ENCODE data around the gene ADAMTS20. TPM values are rescaled to one million over a fixed set of nuclear protein-coding genes. Genes with fewer than 3 reads are reported as not detected.
"Not testable (repeated sequence)": the region's sequence is repeated elsewhere in the genome, so short reads cannot be mapped to it uniquely, and the experiment has no call there.

ADAMTS20 gene
- total and polyA plus RNA-seq, 5 donors: not detected

- H3K4me3 ChIP-seq (ENCODE audit: low read length); ATAC-seq; H3K9me3 ChIP-seq (ENCODE audit: control insufficient read depth, low read length); DNase-seq; H3K27ac ChIP-seq (ENCODE audit: low read length); H3K27me3 ChIP-seq (ENCODE audit: control insufficient read depth, insufficient read depth); H3K4me1 ChIP-seq (ENCODE audit: control insufficient read depth, insufficient read depth, low read length); intact Hi-C loops (cut with DNase I): not testable (repeated sequence)
- 93% methylated on average over 10 of the region's 10 CpGs for WGBS
Observed at GRCh38 chr12:43360001-43360400, 192.0 kb downstream of the ADAMTS20 start.

DNA sequence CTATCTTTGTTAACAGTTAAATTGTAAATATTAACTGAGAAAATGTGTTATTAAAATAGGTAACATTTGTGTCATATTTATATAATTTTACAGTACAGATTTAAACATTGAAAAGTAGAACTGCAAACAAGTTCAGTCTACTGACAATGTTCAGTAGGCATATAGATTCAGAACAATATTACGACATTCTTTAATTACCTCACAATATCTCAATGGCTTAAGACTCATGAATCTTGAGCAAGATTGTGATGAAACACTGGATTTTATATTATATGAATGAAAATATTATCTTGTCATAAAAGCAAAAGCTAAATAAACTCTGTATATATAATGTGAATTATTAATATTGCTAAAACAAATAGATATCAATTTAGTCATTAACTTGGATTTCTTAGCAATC, 194.9 kb downstream of the ADAMTS20 start:
- Histone ChIP-seq H3K4me1 (ENCODE audit: control insufficient read depth, insufficient read depth, low read length) (no peaks in the 10 kb centered on the region), H3K27me3 (ENCODE audit: control insufficient read depth, insufficient read depth) (no peaks in the 10 kb centered on the region), H3K27ac (ENCODE audit: low read length) (no peak overlapping the region), H3K4me3 (ENCODE audit: low read length) (no peak overlapping the region), H3K9me3 (ENCODE audit: control insufficient read depth, low read length) (no peaks in the 10 kb centered on the region)
- DNase-seq (no peak), ATAC-seq (no peak)
- 96% methylated on average over 1 of the region's 1 CpG for WGBS
- intact Hi-C loops (cut with DNase I): no loop called here

DNA sequence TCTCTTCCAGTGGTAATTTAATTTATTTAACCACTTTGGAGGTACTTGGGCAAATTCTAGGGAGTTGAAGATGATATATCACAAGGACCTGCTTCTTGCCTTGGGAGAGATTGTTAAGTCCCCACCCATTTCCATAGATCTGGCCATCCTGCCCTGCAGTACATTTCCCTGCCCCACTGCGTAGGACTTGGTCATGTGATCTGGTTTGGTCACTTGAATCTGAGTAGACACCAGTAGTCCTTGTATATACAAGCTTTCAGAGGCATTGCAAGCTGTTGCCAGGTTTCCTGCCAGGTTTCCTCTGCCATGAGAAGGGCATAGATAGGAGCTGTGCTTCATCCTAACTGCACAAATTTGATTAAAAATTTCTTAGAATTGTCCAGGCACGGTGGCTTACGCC, 200.0 kb downstream of the ADAMTS20 start:
- WGBS: 77% methylated on average over 3 of the region's 3 CpGs
- Histone ChIP-seq H3K9me3 (ENCODE audit: control insufficient read depth, low read length) (no peaks in the 10 kb centered on the region), H3K4me3 (ENCODE audit: low read length) (no peak overlapping the region), H3K27ac (ENCODE audit: low read length) (no peak overlapping the region), H3K4me1 (ENCODE audit: control insufficient read depth, insufficient read depth, low read length) (no peaks in the 10 kb centered on the region), H3K27me3 (ENCODE audit: control insufficient read depth, insufficient read depth) (no peaks in the 10 kb centered on the region)
- intact Hi-C loops (cut with DNase I): no loop called here
- ATAC-seq: no peak
- no peak for DNase-seq

DNA sequence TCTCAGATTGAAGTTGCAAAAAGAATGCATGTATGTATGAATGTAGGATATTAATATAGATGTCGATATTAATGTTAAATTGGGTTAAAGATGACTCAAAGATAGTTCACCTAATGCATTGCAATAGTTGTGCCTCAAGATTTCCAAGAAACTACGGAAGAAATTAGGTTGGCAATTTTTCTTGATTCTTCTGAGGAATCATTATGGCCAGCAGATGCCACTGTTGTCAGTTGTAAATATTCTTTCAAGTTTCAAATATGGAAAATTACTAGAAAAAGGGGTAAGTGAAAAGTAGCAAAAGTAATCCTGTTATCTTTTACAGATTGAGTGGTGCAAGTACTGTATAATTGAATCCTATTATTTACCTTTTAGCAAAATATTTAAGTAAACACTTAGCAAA, 202.1 kb downstream of the ADAMTS20 start:
- DNase-seq: no peak
- WGBS: 61% methylated on average over 2 of the region's 2 CpGs
- ATAC-seq: no peak

GRCh38 chr12:43348221-43348620, 203.8 kb downstream of the ADAMTS20 start:
- H3K4me3 ChIP-seq (ENCODE audit: low read length): no peak overlapping the region
- no peaks in the 10 kb centered on the region for H3K4me1 ChIP-seq (ENCODE audit: control insufficient read depth, insufficient read depth, low read length)
- DNase-seq: no peak
- H3K27ac ChIP-seq (ENCODE audit: low read length): no peak overlapping the region
- no peak for ATAC-seq
- 75% methylated on average over 3 of the region's 3 CpGs for WGBS
- no peaks in the 10 kb centered on the region for H3K9me3 ChIP-seq (ENCODE audit: control insufficient read depth, low read length)
- H3K27me3 ChIP-seq (ENCODE audit: control insufficient read depth, insufficient read depth): no peaks in the 10 kb centered on the region
- intact Hi-C loops (cut with DNase I): no loop called here

More for the DNA sequence above, 202.1 kb downstream of the ADAMTS20 start:
- H3K9me3 ChIP-seq (ENCODE audit: control insufficient read depth, low read length): no peaks in the 10 kb centered on the region
- H3K27ac ChIP-seq (ENCODE audit: low read length): no peak overlapping the region
- no peaks in the 10 kb centered on the region for H3K4me1 ChIP-seq (ENCODE audit: control insufficient read depth, insufficient read depth, low read length)
- intact Hi-C loops (cut with DNase I): no loop called here
- no peak overlapping the region for H3K4me3 ChIP-seq (ENCODE audit: low read length)
- H3K27me3 ChIP-seq (ENCODE audit: control insufficient read depth, insufficient read depth): no peaks in the 10 kb centered on the region

DNA sequence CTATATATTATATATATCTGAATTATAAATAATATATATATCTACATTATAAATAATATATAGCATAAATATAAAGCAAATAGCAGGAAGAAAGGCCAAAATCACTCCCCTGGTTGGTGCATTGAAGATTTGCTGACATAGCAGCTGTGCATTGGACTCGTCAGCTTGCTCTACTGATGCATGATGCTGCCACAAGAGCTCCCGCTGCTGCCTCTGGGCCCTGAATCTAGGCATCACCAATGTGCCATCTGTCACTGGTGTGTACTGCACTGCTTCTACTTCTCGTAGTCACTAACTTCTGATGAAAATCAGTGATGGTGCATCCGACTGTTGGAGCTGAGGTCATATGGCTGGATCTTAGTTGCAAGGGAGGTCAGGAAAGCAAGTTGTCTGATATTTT, 205.0 kb downstream of the ADAMTS20 start:
- Histone ChIP-seq H3K27me3 (ENCODE audit: control insufficient read depth, insufficient read depth) (no peaks in the 10 kb centered on the region), H3K9me3 (ENCODE audit: control insufficient read depth, low read length) (no peaks in the 10 kb centered on the region), H3K4me1 (ENCODE audit: control insufficient read depth, insufficient read depth, low read length) (no peaks in the 10 kb centered on the region), H3K27ac (ENCODE audit: low read length) (no peak overlapping the region), H3K4me3 (ENCODE audit: low read length) (no peak overlapping the region)
- WGBS: 88% methylated on average over 4 of the region's 4 CpGs
- ATAC-seq: no peak
- DNase-seq: no peak
- intact Hi-C loops (cut with DNase I): no loop called here

GRCh38 chr12:43345023-43345422, 207.0 kb downstream of the ADAMTS20 start:
- intact Hi-C loops (cut with DNase I): no loop called here
- WGBS: 77% methylated on average over 1 of the region's 1 CpG
- no peaks in the 10 kb centered on the region for H3K4me1 ChIP-seq (ENCODE audit: control insufficient read depth, insufficient read depth, low read length)
- H3K27ac ChIP-seq (ENCODE audit: low read length): no peak overlapping the region
- ATAC-seq (no peak), DNase-seq (no peak)
- H3K9me3 ChIP-seq (ENCODE audit: control insufficient read depth, low read length): no peaks in the 10 kb centered on the region
- H3K27me3 ChIP-seq (ENCODE audit: control insufficient read depth, insufficient read depth): no peaks in the 10 kb centered on the region
- H3K4me3 ChIP-seq (ENCODE audit: low read length): no peak overlapping the region

GRCh38 chr12:43341785-43342313, 210.2 kb downstream of the ADAMTS20 start:
- H3K4me1 ChIP-seq (ENCODE audit: control insufficient read depth, insufficient read depth, low read length); H3K4me3 ChIP-seq (ENCODE audit: low read length); H3K9me3 ChIP-seq (ENCODE audit: control insufficient read depth, low read length); intact Hi-C loops (cut with DNase I); DNase-seq; H3K27ac ChIP-seq (ENCODE audit: low read length); ATAC-seq; H3K27me3 ChIP-seq (ENCODE audit: control insufficient read depth, insufficient read depth): not testable (repeated sequence)
- WGBS: 63% methylated on average over 3 of the region's 3 CpGs

DNA sequence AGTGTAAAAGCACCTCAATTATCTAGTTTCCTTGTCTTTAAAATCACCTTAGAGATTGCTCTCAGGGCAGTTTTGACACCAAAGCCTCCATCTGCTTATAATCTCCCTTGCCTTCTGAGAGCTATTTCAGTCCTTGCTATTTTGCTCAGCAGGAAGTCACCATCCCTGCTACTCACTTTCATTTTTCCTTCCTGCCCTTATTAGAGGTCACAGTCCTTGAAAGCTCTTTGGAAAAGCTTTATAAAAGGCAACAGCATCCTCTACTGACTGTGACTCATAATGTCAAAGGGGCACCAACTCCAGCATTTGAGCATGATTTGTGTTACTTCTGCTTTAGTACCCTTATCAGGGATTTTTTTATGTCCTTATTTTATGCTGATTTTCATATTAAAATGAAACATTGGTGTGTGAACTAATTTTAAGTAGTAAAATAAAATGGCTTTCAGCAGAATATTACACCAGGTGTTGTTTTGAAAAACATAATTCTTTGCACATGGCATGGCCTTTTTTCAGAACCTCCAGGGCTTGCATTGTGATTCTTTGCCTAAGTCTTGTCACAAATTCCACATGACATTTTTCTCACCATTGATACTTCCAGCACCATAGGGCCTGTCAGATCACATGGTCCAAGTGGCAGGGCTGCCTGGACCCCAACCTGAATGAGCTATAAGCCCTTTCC, 213.0 kb downstream of the ADAMTS20 start:
- Histone ChIP-seq H3K27ac (ENCODE audit: low read length) (no peak overlapping the region), H3K9me3 (ENCODE audit: control insufficient read depth, low read length) (no peaks in the 10 kb centered on the region), H3K4me1 (ENCODE audit: control insufficient read depth, insufficient read depth, low read length) (peaks cover 1% of the 10 kb centered on the region), H3K4me3 (ENCODE audit: low read length) (no peak overlapping the region), H3K27me3 (ENCODE audit: control insufficient read depth, insufficient read depth) (no peaks in the 10 kb centered on the region)
- no peak for DNase-seq
- intact Hi-C loops (cut with DNase I): no loop called here
- ATAC-seq: peak; percentile 95 to 96

GRCh38 chr12:43337571-43338444, 214.2 kb downstream of the ADAMTS20 start:
- 62% methylated on average over 4 of the region's 4 CpGs for WGBS
- H3K4me1 ChIP-seq (ENCODE audit: control insufficient read depth, insufficient read depth, low read length): peaks cover 1% of the 10 kb centered on the region
- no peak for ATAC-seq
- intact Hi-C loops (cut with DNase I): no loop called here
- no peak for DNase-seq
- H3K9me3 ChIP-seq (ENCODE audit: control insufficient read depth, low read length): no peaks in the 10 kb centered on the region
- H3K27ac ChIP-seq (ENCODE audit: low read length): no peak overlapping the region
- no peak overlapping the region for H3K4me3 ChIP-seq (ENCODE audit: low read length)
- H3K27me3 ChIP-seq (ENCODE audit: control insufficient read depth, insufficient read depth): no peaks in the 10 kb centered on the region

DNA sequence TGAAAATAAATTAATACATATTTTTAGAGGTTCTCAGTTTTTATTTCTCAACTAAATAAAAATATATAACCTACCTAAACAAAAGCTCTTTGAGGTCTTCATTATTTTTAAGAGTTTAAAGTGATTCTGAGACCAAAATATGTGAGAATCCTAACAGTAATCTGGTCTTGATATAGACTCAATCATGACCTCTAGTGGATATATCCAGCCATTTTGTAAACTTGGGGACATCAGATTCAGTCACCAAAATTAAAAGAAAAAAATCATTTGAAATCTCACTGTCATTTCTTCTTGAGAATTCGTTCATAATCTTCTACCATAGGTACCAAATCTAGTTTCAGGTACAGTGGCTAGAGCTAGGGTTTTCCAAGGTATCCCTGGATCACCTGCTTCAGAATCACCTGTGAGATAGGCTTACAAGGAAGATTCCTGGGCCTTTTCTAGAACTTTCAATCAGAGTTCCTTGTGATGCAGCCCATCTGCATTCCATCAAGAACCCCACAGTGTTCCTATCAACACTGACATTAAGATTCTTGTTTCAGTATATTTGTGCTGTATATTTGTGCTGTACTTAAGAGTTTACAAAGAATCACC, 214.9 kb downstream of the ADAMTS20 start:
- Histone ChIP-seq H3K27ac (ENCODE audit: low read length) (no peak overlapping the region), H3K9me3 (ENCODE audit: control insufficient read depth, low read length) (no peaks in the 10 kb centered on the region), H3K4me1 (ENCODE audit: control insufficient read depth, insufficient read depth, low read length) (peaks cover 1% of the 10 kb centered on the region), H3K27me3 (ENCODE audit: control insufficient read depth, insufficient read depth) (no peaks in the 10 kb centered on the region), H3K4me3 (ENCODE audit: low read length) (no peak overlapping the region)
- intact Hi-C loops (cut with DNase I): no loop called here
- 27% methylated on average over 1 of the region's 1 CpG for WGBS
- DNase-seq (no peak), ATAC-seq (no peak)
